GM18861 (cell line): ENCODE data around the gene LIPH.
A peak's percentile ranks its signal among the peaks of the same experiment; 100 is the strongest.
"Not testable (repeated sequence)": the region's sequence is repeated elsewhere in the genome, so short reads cannot be mapped to it uniquely, and the experiment has no call there.

Experiments
- ATAC-seq: cut with Tn5 transposase; IDR thresholded peaks from one replicate; pipeline ENCODE4 v1.9.1; 2021; ENCODE audit not compliant: unreplicated experiment

Gene LIPH

DNA sequence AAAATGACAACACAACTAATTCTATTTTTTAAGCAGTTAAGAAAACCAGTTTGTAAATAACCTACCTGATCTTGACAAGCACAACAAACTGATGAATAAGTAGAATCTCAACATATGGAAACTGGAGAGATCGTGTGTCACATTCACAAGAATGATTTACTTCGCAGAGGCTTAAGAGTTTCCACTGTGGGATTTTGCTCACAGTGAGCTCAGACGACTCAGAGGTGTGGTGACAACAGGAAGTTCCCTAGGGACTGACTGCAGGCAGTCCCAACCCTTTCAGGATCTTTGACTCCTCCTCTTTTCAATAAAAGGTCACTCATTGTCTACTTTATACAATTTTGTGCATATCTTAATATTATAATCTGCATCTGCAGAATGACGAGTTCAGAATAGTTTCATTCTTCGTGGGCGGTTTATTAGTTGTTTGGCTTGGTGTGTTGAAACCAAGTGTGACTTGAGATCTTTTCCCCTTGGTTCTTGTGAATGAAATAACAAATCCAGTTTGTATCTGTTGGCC lies at the start of gene LIPH:
Gene LIPH, minus strand, starts transcription at position 231 of the 520 bp plus-strand sequence. Its CDS starts 117 bp downstream, at position 114.
- ATAC-seq, result peak; percentile 87

DNA sequence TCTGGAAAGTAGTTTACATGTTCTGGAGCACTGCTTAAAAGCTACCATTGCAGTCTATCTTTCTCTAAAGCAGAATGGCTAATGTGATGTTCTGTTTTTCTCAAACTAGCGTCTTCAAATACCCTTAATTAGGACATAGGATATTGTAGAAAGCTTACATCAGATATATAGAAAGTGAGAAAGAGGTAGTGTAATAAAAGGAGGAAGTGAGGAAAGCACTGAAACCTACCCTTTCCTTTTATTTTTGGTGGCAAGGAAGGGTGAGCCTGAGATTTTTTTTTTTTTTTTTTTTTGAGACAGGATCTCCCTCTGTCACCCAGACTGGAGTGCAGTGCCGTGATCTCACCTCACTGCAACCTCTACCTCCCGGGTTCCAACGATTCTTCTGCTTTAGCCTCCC lies 43.1 kb upstream of the LIPH start:
- ATAC-seq, result no peak

DNA sequence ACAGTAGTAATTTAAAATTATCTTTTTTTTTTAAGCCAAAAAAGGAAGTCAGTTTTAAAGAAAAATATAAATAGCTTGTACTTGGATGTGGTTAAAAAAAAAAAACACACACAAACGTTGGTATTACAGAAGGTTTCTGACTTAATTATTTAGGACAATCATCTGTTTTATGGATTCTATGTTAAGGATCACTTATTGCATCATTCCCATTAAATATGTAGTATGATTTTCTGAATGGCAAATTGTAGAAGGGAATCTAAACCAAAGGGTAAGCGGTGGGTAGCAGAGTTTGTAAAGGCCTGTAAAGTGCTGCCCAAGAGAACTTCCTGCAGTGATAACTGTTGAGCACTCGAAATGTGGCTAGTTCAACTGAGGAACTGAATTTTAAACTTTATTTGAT lies 41.7 kb upstream of the LIPH start:
- no peak for ATAC-seq

DNA sequence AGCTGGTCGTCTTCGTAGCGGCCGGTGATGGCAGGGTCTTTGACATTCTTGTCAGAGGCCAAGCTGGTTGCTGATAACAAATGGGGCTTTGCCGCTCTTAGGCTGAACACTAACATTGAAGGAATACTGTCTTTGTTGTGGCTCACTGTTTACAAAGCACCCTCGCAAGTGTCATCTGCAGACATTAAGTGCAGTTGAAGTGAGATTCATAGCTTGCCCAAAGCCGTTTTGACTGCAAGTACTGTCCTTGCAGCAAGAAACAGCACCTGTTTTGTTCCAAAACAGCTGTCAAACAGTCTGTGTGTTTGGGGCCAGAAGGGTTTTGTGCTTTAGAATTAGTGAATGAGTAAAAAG lies 34.3 kb upstream of the LIPH start:
- ATAC-seq, result no peak

DNA sequence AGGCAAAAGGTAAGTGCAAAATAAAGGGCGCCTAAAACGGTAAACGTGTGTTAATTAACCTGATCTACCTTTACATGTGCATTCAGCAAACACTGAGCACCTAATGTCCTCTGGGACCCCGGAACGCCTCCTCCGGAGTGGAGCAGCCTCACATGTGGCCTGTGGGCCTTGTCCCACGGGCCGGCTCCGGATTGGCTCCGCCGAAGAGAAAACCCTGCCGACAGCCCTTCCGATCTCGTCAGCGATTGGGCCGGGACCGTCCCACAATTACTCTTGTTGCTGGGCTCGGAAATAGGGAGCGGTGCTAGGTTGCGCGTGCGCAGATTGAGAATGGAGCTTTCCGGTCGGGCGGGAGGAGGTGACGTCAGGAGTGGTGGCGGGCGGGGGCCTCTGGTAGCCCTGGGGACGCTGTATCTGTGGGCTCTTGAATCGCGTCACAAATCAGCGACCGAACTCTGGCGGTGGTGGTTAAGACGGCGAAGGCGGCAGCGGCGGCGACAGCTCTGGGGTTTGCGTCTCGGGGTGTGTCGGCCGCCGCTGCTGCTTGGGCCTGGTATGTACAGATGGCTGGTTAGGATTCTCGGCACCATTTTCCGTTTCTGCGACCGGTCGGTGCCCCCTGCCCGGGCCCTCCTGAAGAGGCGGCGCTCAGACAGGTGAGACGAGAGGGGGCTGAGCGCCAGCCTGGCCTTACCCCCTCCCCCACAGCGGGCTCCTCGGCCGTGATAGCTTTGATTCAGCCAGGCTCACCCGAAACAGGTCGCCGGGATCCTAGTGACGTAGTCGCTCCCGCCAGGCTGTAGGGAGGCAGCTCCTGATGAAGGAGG lies 33.7 kb upstream of the LIPH start, which contains the start of gene SENP2:
Gene SENP2, plus strand, starts transcription at position 437 of the 827 bp plus-strand sequence. Its CDS starts 119 bp downstream, at position 556.
- ATAC-seq, result peak; percentile 94

DNA sequence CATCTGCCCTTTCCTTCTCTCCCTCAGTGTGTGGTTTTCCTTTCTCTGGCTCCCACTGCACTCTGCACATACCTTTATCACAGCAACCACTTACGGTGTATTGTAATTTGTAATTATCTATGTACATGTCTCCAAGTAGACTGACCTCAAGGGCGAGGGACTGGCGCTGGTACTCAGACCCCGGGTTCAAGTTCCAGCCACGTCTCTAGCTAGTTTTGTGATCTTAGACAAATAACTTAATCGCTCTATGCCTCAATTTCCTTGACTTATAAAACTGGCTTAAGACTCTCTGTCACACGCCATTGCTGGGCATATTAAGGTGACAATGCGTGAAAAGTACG lies 33.1 kb upstream of the LIPH start:
- ATAC-seq, result no peak

DNA sequence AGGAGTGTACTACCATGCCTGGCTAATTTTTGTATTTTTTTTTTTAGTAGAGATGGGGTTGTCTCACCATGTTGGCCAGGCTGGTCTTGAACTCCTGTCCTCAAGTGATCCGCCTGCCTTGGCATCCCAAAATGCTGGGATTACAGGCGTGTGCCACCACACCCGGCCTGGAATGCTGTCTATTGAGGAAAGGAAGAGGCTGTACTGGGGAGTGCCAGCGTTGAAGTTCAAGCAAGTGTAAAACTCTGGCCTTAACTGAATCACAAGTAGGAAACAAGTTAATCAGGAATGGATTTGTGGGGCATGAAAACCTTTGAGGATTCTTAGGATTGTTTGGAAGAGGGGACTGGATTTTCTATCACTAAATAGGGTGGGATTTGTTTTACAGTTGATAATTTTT lies 32.3 kb upstream of the LIPH start:
- no peak for ATAC-seq

DNA sequence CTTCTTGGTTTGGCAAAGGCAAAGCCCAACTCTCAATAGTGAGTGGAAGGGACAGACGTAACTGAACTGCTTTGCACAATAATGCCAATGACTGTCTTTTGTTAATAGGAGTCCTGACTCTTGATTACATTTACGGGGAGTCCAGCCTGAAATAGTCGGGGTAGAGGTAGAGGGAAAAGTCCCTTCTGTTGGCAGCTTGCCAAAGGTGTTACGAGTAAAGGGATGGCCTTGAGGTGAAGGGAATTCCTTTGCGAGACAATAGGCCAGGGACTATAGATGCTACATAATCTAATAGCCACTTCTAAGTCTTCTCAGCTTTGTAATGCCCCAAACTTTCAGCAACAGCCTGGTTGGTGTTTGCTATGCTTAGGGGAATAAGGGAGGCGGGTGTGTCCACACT lies 31.5 kb upstream of the LIPH start:
- no peak for ATAC-seq

DNA sequence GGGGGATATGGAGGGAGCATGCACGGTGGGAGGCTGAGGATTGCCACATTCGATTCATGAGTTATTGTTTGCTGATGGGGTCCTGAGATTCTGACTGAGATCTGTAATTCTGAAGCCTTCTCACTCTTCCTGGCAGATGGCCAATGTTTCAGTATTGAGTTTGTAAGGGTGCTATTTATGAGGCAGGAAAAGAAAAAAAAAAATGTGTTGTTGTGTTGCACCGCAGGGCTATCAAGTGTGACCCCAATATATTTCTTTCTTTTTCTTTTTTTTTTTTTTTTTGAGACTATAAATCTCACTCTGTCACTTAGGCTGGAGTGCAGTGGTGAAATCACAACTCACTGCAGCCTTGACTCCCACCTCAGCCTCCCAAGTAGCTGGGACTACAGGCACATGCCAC lies 30.5 kb upstream of the LIPH start:
- ATAC-seq, result no peak

DNA sequence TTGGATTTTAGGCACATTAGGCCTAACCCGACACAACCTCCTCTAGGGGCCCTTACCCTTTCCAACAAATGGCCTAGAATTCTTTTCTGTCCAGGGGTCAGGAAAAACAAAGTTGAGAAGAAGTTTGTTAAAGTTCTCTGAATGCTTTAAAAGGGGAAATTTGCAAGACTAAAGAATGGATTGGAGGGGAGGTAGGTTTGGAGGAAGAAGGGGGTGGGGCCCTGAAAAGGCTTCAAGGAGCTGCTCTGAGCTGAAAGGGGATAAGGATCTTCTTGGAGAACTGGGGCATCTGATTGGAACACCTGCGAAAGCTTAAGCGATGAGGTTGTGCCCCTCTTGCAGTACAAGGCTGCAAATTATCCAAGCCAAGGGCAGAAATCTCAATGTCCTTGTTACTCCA lies 29.8 kb upstream of the LIPH start:
- no peak for ATAC-seq

DNA sequence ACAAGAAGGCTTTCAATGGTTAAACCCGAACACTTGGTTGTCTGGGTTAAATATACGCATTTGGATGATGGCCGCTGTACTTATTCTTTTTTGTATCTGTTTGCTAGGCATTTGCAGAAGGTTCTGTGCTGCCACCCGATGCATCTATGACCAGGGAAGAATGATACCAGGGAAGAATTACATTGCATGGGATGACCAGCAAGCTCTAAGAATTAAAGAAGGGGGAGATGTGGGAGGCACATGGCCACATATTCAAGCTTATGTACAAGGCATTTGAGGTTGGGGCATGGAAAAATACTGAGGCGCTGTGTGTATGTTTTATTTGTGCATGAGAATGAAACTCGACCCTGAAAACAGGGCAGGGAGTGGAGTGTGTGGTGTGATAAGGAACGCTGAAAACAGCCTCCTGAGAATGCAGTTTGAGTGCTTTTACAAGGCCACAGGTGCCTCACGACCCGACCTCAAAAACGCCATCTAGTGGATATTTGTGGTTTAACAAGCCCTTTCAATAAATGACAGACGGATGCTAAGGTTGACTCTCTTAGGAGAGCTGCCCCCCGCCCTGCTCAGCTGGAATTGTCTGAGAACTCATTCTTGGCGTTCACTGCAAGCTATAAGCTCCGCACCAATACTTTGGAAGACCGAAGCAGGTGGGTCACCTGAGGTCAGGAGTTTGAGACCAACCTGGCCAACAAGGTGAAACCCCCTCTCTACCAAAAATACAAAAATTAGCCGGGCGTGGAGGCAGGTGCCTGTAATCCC lies 22.9 kb upstream of the LIPH start:
- peak; percentile 69 for ATAC-seq

DNA sequence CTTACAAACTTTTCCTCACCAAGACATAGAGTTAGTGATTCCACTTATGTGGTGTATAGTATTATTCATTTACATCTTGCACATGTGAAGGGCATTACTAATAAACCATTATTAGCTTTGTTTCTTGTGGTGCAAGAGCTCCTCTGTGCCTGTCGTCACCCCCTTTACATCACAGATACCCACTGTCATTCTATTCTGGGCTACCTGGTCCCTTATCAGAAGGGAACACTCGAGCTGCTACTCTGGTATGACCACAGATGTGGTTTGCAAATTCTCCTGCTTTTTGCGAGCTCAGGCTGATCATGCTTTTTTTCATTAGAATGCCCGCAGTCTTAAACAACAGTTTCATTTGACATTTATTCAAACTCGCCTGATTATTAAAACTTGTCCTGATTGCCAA lies 19.8 kb upstream of the LIPH start:
- no peak for ATAC-seq

DNA sequence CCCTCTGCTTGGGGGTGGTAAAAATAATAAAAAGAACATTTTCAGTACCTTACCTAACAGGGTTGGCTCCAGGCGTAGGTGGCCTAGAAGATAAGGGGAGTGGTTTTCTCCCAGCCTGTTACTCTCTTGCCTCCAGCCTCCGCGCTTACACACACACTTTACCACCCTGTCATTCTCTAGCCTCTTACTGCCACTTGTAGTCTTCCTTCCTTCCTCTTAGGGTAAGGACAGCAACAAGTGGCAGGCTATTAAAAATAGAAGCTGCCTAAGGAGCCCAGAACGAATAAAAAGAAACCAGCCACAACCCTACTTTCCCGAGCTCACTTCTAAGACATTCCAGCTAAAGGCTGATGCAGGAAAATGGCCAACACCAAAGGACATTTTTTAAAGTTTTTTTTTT lies 9.6 kb upstream of the LIPH start:
- no peak for ATAC-seq

DNA sequence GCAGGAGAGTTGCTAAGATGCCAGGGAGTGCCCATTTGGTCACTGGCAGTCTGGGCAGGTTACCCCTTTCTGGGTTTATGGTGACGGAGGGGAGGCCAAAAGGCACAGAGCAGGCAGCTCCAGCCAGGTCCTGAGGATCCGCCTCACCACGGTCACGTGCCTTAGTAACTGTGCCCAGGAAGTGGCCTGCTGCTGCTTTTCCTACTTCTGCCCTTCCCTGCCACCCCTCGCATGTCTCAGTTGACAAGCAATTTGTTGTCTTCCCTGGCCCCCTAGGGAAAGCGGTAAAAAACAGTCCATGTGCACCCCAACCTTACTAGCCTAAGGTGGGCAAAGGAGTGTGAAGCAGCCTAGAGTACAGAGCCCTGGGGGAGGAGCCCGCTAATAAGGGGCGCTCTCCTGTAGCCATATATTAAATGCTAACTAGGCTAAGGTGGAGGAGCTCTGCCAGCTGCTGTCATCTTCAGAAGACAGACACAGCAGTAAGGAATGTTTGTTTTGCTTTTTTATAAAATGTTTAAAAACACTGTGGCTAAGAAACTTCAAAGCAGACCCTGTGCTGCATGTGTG lies 9.1 kb upstream of the LIPH start:
- no peak for ATAC-seq

DNA sequence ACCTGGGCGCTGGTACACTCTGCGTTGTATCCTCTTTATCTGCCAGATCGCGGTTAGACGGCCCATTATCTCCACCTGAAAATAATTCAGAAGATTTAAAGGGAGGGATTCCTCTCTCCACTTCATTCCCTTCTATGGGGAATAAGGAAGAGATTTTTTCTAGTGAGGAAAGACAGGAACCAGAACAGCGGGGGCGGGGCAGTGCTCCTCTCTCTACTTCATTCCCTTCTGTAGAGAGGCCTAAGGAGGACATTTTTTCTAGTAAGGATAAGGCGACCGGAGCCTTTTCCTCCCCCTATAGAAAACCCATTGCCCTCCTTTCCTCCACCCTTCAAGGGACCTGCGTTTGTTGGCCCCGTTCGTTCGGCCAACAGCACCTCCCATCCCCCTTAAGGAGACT lies 8.3 kb upstream of the LIPH start:
- ATAC-seq, result no peak

DNA sequence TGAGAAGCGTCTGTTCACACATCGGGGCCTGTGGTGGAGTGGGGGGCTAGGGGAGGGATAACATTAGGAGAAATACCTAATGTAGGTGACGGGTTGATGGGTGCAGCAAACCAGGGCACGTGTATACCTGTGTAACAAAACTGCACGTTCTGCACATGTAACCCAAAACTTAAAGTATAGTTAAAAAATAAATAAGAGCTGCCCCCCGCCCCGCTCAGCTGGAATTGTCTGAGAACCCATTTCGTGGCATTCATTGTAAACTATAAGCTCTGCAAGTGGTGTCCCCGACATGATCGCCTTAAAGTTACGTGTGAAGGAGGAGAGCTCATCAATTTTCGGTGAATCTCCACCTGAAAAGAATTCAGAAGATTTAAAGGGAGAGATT lies 7.3 kb upstream of the LIPH start:
- ATAC-seq, result no peak

DNA sequence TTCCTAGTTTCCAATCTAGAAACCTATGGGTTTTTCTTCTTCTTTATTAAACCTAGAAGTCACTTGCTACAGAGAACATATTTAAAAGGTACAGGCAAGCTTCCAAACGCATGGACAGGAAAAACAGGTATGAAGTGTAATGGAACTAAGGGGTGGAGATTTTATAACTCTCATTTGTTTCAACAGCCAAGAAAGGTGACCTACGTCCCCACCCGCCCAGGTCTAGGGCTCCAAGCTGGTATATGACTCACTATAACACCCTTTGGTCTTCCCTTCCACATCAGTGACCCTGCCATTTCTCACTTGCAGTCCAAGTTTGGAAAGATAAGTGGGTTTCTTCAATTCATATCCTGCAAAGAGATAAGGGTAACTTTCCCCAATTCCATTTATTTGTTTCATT lies 6.0 kb upstream of the LIPH start:
- ATAC-seq, result no peak

DNA sequence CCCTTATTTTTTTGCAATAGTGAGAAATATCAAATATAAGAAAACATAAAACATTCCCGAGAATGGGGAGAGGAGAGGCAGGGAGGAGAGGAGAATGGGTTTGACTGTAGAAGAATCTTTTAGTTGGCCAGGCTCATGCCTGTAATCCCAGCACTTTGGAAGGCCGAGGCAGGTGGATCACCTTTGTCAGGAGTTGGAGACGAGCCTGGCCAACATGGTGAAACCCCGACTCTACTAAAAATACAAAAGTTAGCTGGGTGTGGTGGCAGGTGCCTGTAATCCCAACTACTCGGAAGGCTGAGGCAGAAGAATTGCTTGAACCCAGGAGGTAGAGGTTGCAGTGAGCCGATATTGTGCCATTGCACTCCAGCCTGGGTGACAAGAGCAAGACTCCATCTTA lies 4.3 kb upstream of the LIPH start:
- not testable (repeated sequence) for ATAC-seq

DNA sequence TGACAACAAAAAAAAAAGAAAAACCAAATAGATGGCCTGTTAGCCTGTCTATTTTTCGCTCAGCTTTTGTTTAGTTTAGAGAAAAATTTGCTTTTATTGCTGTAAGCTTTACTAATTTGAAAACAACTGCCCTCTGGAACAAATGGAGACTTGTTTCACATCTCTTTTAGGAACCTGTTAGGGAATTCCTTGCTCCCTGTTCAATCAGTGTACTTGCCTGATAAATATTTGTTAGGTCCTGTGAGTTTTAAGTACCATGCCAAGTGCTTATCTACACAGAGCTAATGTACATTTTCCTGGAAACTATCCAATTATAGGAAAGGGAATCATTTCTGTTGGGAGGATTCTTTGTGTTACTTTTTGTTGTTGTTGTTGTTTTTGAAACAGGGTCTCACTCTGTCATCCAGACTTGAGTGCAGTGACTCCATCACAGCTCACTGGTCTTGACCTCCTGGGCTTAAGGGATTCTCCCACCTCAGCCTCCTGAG lies 3.5 kb upstream of the LIPH start:
- ATAC-seq, result no peak

DNA sequence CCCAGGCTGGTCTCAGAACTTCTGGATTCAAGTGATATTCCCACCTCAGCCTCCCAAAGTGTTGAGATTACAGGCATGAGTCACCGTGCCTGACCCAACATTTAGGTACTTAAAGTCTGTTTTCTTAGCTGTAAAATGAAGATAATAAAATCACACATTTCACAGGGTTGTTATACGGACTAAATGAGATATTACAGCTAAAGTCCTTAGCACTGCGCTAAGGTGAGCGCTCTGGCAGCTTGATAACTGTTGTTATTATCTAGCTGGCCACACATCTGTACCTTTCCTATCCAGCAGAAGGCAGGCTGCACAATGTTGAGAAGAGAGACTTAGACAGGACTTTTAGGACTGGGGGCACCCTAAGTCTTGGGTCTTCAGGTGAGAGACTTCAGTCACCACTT lies 2.7 kb upstream of the LIPH start:
- no peak for ATAC-seq

DNA sequence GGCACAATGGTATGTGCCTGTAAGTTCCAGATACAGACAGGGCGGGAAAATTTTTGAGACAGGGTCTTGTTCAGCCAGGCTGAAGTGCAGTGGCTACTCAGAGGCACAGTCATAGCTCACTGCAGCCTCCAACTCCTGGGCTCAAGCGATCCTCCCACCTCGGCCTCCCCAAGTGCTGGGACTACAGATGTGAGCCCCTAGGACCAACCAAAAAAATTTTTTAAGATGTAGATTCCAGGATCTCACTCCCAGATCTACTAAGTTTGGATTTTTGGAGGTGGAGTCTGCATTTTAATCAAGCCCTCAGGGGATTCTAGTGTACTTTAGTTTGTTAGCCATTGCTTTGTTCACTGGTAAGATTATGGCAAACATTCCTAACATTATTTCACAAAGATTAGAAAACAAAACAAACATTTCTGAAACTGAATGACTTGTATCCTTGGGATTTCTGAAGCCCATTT lies 2.7 kb downstream of the LIPH start:
- no peak for ATAC-seq

DNA sequence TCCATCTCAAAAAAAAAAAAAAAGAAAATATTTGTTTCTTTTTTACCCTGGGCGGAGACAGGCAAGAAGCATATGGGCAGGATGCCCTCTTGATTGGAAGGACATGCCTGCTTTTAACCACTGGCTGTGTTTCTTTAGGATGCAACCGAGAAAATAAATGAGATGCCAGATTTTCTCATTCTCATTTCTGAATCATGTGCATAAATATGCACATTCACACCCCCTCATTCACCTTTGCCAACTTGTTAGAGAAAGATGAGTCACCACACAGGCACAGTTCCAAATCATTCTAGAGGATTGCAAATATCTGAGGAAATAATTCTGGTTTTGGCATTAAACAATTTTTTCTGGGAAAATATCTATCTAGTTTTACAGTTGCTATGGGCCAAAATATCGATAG lies 3.3 kb downstream of the LIPH start:
- ATAC-seq, result no peak
